PFSK-1 (cell line): ENCODE measurements around the gene PKM.

Experiments
- POLR2AphosphoS5 ChIP-seq: IDR thresholded peaks from 2 replicates; pipeline ENCODE4 v1.6.1; 2012; ENCODE audit warnings: low read depth, mild to moderate bottlenecking, control low read depth, low read length, moderate library complexity
- SIN3A ChIP-seq: IDR thresholded peaks from 2 replicates; pipeline ENCODE4 v1.6.1; 2012; ENCODE audit warnings: mild to moderate bottlenecking, low read length, moderate library complexity, borderline replicate concordance; ENCODE audit not compliant: insufficient read depth
- TAF1 ChIP-seq: IDR thresholded peaks from 2 replicates; pipeline ENCODE4 v1.6.1; 2012; ENCODE audit warnings: low read length, control low read depth, borderline replicate concordance; ENCODE audit not compliant: insufficient read depth

- no peak for TF ChIP-seq SIN3A
- TF ChIP-seq POLR2AphosphoS5, result no peak
- no peak for TF ChIP-seq TAF1
These were observed 50.9 kb downstream of the PKM start for GRCh38 chr15:72179950-72180581.
